SK-N-SH (cell line): Measurements from ENCODE around the gene KRT33B. TPM values are rescaled to one million over a fixed set of nuclear protein-coding genes. Genes with fewer than 3 reads are reported as not detected.

ENCODE experiments used
- CTCF ChIA-PET: fragments of 300-600, 350-600 bp; formaldehyde crosslinking; extraction: SDS; loops from one replicate; lab custom pipeline; 2021; lab: Yijun Ruan, JAX
- POLR2A ChIA-PET: fragments of 350-600 bp; sonication (Branson Sonifier 250); formaldehyde crosslinking; extraction: SDS; loops from one replicate; lab custom pipeline; 2020; ENCODE audit warnings: antibody characterized with exemption, inconsistent platforms; lab: Yijun Ruan, JAX
- DNase-seq: peaks from one replicate; pipeline ENCODE4 v3.0.0; 2012
- H2AFZ ChIP-seq: fragments of 200-600 bp; sonication (generic); 2 replicates; pipeline ENCODE4 v1.8.1; 2016; ENCODE audit warnings: antibody characterized with exemption, mild to moderate bottlenecking, low read depth
- H3F3A ChIP-seq: fragments of 200-600 bp; sonication (generic); replicated peaks from 2 replicates; pipeline ENCODE3; 2016; ENCODE audit warnings: antibody characterized with exemption, mild to moderate bottlenecking; ENCODE audit not compliant: insufficient read depth
- H3K27ac ChIP-seq, 2 experiments: fragments of 200-500 bp in 1 of 2; fragments of 200-600 bp in 1 of 2; sonication (Bioruptor generic) in 1 of 2; sonication (generic), shearing (Covaris generic) in 1 of 2; 2 replicates each; pipeline versions ENCODE4 v1.5.1 to v1.6.1; 2014 to 2016; ENCODE audit warnings: low read depth in 2 of 2, inconsistent platforms in 1 of 2, low read length in 1 of 2, mild to moderate bottlenecking in 1 of 2, mixed read lengths in 1 of 2
- H3K27me3 ChIP-seq: fragments of 200-600 bp; sonication (generic), shearing (Covaris generic); 2 replicates; pipeline ENCODE4 v1.6.1; 2016; ENCODE audit warnings: mixed run types; ENCODE audit not compliant: insufficient read depth
- H3K36me3 ChIP-seq, 2 experiments: fragments of 200-500 bp in 1 of 2; fragments of 200-600 bp in 1 of 2; sonication (Bioruptor generic) in 1 of 2; sonication (generic) in 1 of 2; replicated peaks in 1 of 2; 2 replicates each; pipeline versions ENCODE3 to v1.5.1; 2014 to 2016; ENCODE audit warnings: low read length in 1 of 2, mild to moderate bottlenecking in 1 of 2; ENCODE audit not compliant: insufficient read depth in 2 of 2, control insufficient read depth in 1 of 2
- H3K4me1 ChIP-seq, 2 experiments: fragments of 200-500 bp in 1 of 2; fragments of 200-600 bp in 1 of 2; sonication (Bioruptor generic) in 1 of 2; sonication (generic), shearing (Covaris generic) in 1 of 2; 2 replicates each; pipeline versions ENCODE4 v1.5.1 to v1.6.1; 2014 to 2016; ENCODE audit warnings: low read depth in 1 of 2, low read length in 1 of 2, mixed run types in 1 of 2; ENCODE audit not compliant: insufficient read depth in 2 of 2, control insufficient read depth in 1 of 2
- H3K4me2 ChIP-seq: fragments of 200-600 bp; sonication (generic), shearing (Covaris generic); 2 replicates; pipeline ENCODE4 v1.6.1; 2017; ENCODE audit warnings: mixed run types
- H3K4me3 ChIP-seq, 2 experiments: fragments of 200-500 bp in 1 of 2; fragments of 200-600 bp in 1 of 2; sonication (Bioruptor generic) in 1 of 2; sonication (generic), shearing (Covaris generic) in 1 of 2; 2 replicates each; pipeline versions ENCODE4 v1.5.1 to v1.8.1; 2014 to 2016; ENCODE audit warnings: low read depth in 2 of 2, inconsistent platforms in 1 of 2, low read length in 1 of 2, mild to moderate bottlenecking in 1 of 2, mixed read lengths in 1 of 2, moderate library complexity in 1 of 2
- H3K79me2 ChIP-seq: fragments of 200-600 bp; sonication (generic); 2 replicates; pipeline ENCODE4 v1.8.1; 2017; ENCODE audit warnings: mild to moderate bottlenecking; ENCODE audit not compliant: insufficient read depth
- H3K9ac ChIP-seq: fragments of 200-600 bp; sonication (generic); 2 replicates; pipeline ENCODE4 v1.6.1; 2017; ENCODE audit warnings: mixed run types
- H3K9me2 ChIP-seq: fragments of 200-600 bp; sonication (generic); 2 replicates; pipeline ENCODE4 v1.6.1; 2017; ENCODE audit warnings: mixed run types
- H3K9me3 ChIP-seq: fragments of 200-600 bp; sonication (generic); 2 replicates; pipeline ENCODE4 v1.6.1; 2017; ENCODE audit warnings: mixed run types, mild to moderate bottlenecking, moderate library complexity
- H4K20me1 ChIP-seq: fragments of 200-600 bp; sonication (generic); 2 replicates; pipeline ENCODE4 v1.6.1; 2017; ENCODE audit warnings: mild to moderate bottlenecking, mixed run types; ENCODE audit not compliant: insufficient read depth
- FOSL2 ChIP-seq: IDR thresholded peaks from 2 replicates; pipeline ENCODE4 v1.4.0; 2012; ENCODE audit warnings: low read depth, mild to moderate bottlenecking, moderate library complexity, borderline replicate concordance
- JUND ChIP-seq: IDR thresholded peaks from 2 replicates; pipeline ENCODE4 v1.4.0; 2012
- MEF2A ChIP-seq: IDR thresholded peaks from 2 replicates; pipeline ENCODE4 v1.4.0; 2012; ENCODE audit warnings: low read depth, borderline replicate concordance
- NRF1 ChIP-seq: IDR thresholded peaks from 2 replicates; pipeline ENCODE4 v1.6.1; 2012; ENCODE audit warnings: low read depth, mild to moderate bottlenecking, low read length
- RAD21 ChIP-seq: IDR thresholded peaks from 2 replicates; pipeline ENCODE4 v1.6.1; 2012; ENCODE audit warnings: mild to moderate bottlenecking, low read length
- RFX5 ChIP-seq: IDR thresholded peaks from 2 replicates; pipeline ENCODE4 v1.6.1; 2012; ENCODE audit warnings: mild to moderate bottlenecking, improper control_type of control experiment, low read length
- RXRA ChIP-seq: IDR thresholded peaks from 2 replicates; pipeline ENCODE4 v1.4.0; 2012; ENCODE audit warnings: low read depth, mild to moderate bottlenecking, borderline replicate concordance
- SIN3A ChIP-seq: IDR thresholded peaks from 2 replicates; pipeline ENCODE4 v1.6.1; 2012; ENCODE audit warnings: low read depth, mild to moderate bottlenecking, low read length, moderate library complexity, borderline replicate concordance
- SMC3 ChIP-seq: IDR thresholded peaks from 2 replicates; pipeline ENCODE4 v1.6.1; 2012; ENCODE audit warnings: low read depth, low read length, improper control_type of control experiment
- TCF12 ChIP-seq: IDR thresholded peaks from 2 replicates; pipeline ENCODE4 v1.4.0; 2012
- TEAD4 ChIP-seq: IDR thresholded peaks from 2 replicates; pipeline ENCODE4 v1.4.0; 2012; ENCODE audit warnings: mild to moderate bottlenecking, borderline replicate concordance; ENCODE audit not compliant: insufficient read depth
- YY1 ChIP-seq: IDR thresholded peaks from 2 replicates; pipeline ENCODE4 v1.4.0; 2012; ENCODE audit warnings: low read depth, mild to moderate bottlenecking
- WGBS: methylation state at CpG from one replicate; pipeline ENCODE4 v1.1.6; 2017; ENCODE audit warnings: low lambda C conversion rate; 5-methylcytosine and 5-hydroxymethylcytosine counted together
- polyA plus RNA-seq, 3 experiments: library from polyadenylated mRNA; depleted of rRNA; stranded (reverse); fragments of >200 nt; gene quantifications; 2 replicates each; pipeline ENCODE4 v1.2.3, GENCODE V29; 2012
- TF ChIP-seq, protein P1 (sequence below): IDR thresholded peaks from 2 replicates; pipeline ENCODE4 v1.4.0; 2012; ENCODE audit warnings: low read depth
- TF ChIP-seq, protein P2 (sequence below): IDR thresholded peaks from 2 replicates; pipeline ENCODE4 v1.4.0; 2012; ENCODE audit warnings: low read depth, borderline replicate concordance
- TF ChIP-seq, protein P3 (sequence below): fragments of 150-350 bp; IDR thresholded peaks from 2 replicates; pipeline ENCODE4 v1.6.1; 2016; ENCODE audit warnings: mild to moderate bottlenecking, low read depth, low read length
- TF ChIP-seq, protein P4 (sequence below): IDR thresholded peaks from 2 replicates; pipeline ENCODE4; 2012
- TF ChIP-seq, protein P5 (sequence below): IDR thresholded peaks from 2 replicates; pipeline ENCODE4 v1.6.1; 2012; ENCODE audit warnings: mild to moderate bottlenecking, low read depth, low read length, moderate library complexity

Gene KRT33B
- polyA plus RNA-seq, 1 of the 3 experiments (the other 2 are of a cell fraction), result 0.08 TPM

- TF ChIP-seq RFX5 (no peak), NRF1 (no peak)
- TF ChIP-seq, all 33 proteins: peak for 0
Measured at GRCh38 chr17:41402161-41402560, 32.5 kb upstream of the KRT33B start (continued).

DNA sequence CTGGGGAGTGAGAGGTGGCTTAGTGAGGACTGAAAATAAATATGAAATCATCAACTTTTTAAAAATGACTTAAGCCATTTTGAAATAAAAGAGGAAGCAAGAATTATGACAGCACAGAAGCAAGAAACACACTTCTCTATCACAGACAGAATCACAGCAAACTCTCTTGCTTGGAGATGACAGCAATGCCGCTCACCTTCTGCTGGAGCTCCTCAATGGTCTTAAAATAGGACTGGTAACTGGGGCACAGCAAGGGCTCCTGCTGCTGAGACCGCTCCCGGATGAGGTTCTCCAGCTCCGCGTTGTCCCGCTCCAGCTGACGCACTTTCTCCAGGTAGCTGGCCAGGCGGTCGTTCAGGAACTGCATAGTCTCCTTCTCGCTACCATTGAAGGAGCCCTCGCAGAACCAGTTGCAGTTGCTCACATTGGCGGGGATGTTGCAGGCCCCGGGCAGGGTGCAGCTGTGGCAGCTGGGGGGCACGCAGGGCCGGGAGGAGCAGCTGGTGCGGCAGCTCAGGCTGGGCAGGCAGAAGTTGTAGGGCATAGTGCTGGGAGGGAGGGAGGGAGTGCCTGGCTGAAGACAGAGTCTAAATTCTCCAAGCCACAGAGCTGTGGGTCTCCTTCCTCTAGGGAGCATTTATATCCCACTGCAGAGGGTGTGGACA, 27.5 kb upstream of the KRT33B start, which contains the start of gene KRT31:
TSS of gene KRT31 (minus strand) at position 613 of the 665 bp plus-strand sequence. CDS start at position 544, 69 bp downstream.
- Histone ChIP-seq H3K9me3 (no peaks in the 10 kb centered on the region), H3K36me3 (no peaks in the 10 kb centered on the region), H4K20me1 (no peaks in the 10 kb centered on the region), H3K9me2 (no peaks in the 10 kb centered on the region), H2AFZ (no peak within 1 kb of the TSS), H3K4me3 (no peak within 1 kb of the TSS)
- POLR2A ChIA-PET, result no interaction called here
- TF ChIP-seq, protein P1, sequence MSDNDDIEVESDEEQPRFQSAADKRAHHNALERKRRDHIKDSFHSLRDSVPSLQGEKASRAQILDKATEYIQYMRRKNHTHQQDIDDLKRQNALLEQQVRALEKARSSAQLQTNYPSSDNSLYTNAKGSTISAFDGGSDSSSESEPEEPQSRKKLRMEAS, result no peak
- TF ChIP-seq RXRA (no peak), TCF12 (no peak), SMC3 (no peak), RFX5 (no peak), MEF2A (no peak), TEAD4 (no peak), FOSL2 (no peak), JUND (no peak), SIN3A (no peak), RAD21 (no peak), NRF1 (no peak), YY1 (no peak)
- TF ChIP-seq, protein P2, sequence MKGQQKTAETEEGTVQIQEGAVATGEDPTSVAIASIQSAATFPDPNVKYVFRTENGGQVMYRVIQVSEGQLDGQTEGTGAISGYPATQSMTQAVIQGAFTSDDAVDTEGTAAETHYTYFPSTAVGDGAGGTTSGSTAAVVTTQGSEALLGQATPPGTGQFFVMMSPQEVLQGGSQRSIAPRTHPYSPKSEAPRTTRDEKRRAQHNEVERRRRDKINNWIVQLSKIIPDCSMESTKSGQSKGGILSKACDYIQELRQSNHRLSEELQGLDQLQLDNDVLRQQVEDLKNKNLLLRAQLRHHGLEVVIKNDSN, result no peak
- TF ChIP-seq, protein P3, sequence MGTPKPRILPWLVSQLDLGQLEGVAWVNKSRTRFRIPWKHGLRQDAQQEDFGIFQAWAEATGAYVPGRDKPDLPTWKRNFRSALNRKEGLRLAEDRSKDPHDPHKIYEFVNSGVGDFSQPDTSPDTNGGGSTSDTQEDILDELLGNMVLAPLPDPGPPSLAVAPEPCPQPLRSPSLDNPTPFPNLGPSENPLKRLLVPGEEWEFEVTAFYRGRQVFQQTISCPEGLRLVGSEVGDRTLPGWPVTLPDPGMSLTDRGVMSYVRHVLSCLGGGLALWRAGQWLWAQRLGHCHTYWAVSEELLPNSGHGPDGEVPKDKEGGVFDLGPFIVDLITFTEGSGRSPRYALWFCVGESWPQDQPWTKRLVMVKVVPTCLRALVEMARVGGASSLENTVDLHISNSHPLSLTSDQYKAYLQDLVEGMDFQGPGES, result no peak
- TF ChIP-seq, protein P4, sequence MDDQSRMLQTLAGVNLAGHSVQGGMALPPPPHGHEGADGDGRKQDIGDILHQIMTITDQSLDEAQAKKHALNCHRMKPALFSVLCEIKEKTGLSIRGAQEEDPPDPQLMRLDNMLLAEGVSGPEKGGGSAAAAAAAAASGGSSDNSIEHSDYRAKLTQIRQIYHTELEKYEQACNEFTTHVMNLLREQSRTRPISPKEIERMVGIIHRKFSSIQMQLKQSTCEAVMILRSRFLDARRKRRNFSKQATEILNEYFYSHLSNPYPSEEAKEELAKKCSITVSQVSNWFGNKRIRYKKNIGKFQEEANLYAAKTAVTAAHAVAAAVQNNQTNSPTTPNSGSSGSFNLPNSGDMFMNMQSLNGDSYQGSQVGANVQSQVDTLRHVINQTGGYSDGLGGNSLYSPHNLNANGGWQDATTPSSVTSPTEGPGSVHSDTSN, result no peak
- TF ChIP-seq, protein P5, sequence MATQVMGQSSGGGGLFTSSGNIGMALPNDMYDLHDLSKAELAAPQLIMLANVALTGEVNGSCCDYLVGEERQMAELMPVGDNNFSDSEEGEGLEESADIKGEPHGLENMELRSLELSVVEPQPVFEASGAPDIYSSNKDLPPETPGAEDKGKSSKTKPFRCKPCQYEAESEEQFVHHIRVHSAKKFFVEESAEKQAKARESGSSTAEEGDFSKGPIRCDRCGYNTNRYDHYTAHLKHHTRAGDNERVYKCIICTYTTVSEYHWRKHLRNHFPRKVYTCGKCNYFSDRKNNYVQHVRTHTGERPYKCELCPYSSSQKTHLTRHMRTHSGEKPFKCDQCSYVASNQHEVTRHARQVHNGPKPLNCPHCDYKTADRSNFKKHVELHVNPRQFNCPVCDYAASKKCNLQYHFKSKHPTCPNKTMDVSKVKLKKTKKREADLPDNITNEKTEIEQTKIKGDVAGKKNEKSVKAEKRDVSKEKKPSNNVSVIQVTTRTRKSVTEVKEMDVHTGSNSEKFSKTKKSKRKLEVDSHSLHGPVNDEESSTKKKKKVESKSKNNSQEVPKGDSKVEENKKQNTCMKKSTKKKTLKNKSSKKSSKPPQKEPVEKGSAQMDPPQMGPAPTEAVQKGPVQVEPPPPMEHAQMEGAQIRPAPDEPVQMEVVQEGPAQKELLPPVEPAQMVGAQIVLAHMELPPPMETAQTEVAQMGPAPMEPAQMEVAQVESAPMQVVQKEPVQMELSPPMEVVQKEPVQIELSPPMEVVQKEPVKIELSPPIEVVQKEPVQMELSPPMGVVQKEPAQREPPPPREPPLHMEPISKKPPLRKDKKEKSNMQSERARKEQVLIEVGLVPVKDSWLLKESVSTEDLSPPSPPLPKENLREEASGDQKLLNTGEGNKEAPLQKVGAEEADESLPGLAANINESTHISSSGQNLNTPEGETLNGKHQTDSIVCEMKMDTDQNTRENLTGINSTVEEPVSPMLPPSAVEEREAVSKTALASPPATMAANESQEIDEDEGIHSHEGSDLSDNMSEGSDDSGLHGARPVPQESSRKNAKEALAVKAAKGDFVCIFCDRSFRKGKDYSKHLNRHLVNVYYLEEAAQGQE, result no peak
- TF ChIP-seq, all 33 proteins: peak for 0
- H3K79me2 ChIP-seq, result no peaks in the 10 kb centered on the region
- DNase-seq, result no peak
- H3K27me3 ChIP-seq, result no peaks in the 10 kb centered on the region
- no peak within 1 kb of the TSS for H3K27ac ChIP-seq
- no peak within 1 kb of the TSS for H3K4me2 ChIP-seq
- CTCF ChIA-PET, result interaction anchor here (1.1 kb wide), 1 partner anchor 266 kb away, joined by 3 read pairs; no protein-coding TSS in a partner anchor
- H3F3A ChIP-seq, result no peaks in the 10 kb centered on the region
- WGBS, result 65% methylated on average over 15 of the region's 16 CpGs
- H3K9ac ChIP-seq, result no peak within 1 kb of the TSS
- H3K4me1 ChIP-seq, result peaks cover 0 to 4% of the 10 kb centered on the region in 2 experiments; a peak in 1 of 4 replicates
